SK-MEL-5 (cell line): Measurements from ENCODE around the gene FOXF1. TPM values are rescaled to one million over a fixed set of nuclear protein-coding genes. Genes with fewer than 3 reads are reported as not detected.

Source experiments
- DNase-seq: peaks from one replicate; pipeline ENCODE4 v3.0.0-alpha.2; 2016; ENCODE audit warnings: low read depth, low spot score
- in situ Hi-C: cut with HindIII; loops from 2 replicates; pipeline ENCODE4 v1.10.0; 2016; ENCODE audit warnings: low sequenced_read_pairs, high pct_unique_total_duplicates, low pct_unique_long_range_greater_than_20kb
- total RNA-seq: library from RNA; depleted of rRNA; stranded (reverse); fragments of >200 nt; shearing (Covaris generic); gene quantifications from 2 replicates; pipeline ENCODE4 v1.2.3, GENCODE V29; 2014

FOXF1 gene
- total RNA-seq, 1 experiment from 2014 or later: 0.03 TPM

- in situ Hi-C loops: no loop called here
- no peak for DNase-seq
Observed at GRCh38 chr16:86523166-86523740, 12.9 kb downstream of the FOXF1 start.

GRCh38 chr16:86524029-86524428 is 13.7 kb downstream of the FOXF1 start:
- no peak for DNase-seq
- in situ Hi-C loops: no loop called here

GRCh38 chr16:86525696-86526095 is 15.4 kb downstream of the FOXF1 start:
- in situ Hi-C loops: no loop called here
- no peak for DNase-seq

GRCh38 chr16:86527366-86527765 is 17.0 kb downstream of the FOXF1 start:
- in situ Hi-C loops: no loop called here

DNA sequence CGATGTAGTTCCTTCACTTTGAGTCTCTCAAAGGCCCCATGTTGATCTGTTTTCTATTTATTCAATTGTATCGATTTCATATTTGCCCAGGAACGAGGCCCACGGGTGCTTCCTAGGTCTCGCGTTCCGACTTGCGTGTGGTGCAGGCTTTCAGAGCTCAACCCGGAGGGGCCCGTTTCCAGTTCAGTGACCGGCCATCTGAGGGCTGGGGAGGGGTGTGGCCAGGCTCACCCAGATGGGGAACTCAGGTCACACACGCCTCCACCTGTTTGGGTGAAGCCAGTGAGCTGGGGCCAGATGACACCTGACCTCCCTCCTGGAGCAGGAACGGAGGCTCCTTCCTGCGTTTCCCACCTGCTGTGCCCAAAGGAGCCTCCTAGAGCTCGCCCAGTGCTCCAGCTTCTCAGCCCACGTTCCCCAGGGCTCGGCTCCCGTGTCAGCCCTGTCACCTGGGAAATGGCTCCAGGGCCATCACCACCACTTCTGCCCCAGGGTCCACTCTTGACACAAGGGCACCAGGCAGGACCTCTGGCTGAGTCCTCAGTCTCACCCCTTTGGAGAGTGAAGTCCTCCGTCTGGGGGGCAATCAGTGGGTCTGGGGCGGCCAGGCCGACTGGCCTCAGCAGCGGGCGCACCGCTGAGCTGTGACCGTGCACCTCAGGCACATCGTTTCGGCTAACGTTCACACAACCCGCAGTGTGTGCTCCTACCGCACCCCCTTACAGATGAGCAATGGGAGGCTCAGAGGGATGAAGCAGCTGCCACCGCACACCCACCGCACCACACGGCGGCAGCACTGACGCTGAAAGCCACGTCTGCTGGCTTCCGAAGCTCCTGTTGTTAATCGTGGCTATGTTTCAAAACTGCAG is 18.0 kb downstream of the FOXF1 start:
- no peak for DNase-seq
- in situ Hi-C loops: no loop called here

More at GRCh38 chr16:86527366-86527765, 17.0 kb downstream of the FOXF1 start:
- DNase-seq: no peak

GRCh38 chr16:86529160-86529559 is 18.8 kb downstream of the FOXF1 start:
- in situ Hi-C loops: no loop called here
- DNase-seq: no peak

- DNase-seq: no peak
- in situ Hi-C loops: no loop called here
Observed at GRCh38 chr16:86530251-86531190, 20.2 kb downstream of the FOXF1 start.

GRCh38 chr16:86531191-86531545 is 20.8 kb downstream of the FOXF1 start:
- no peak for DNase-seq
- in situ Hi-C loops: no loop called here

DNA sequence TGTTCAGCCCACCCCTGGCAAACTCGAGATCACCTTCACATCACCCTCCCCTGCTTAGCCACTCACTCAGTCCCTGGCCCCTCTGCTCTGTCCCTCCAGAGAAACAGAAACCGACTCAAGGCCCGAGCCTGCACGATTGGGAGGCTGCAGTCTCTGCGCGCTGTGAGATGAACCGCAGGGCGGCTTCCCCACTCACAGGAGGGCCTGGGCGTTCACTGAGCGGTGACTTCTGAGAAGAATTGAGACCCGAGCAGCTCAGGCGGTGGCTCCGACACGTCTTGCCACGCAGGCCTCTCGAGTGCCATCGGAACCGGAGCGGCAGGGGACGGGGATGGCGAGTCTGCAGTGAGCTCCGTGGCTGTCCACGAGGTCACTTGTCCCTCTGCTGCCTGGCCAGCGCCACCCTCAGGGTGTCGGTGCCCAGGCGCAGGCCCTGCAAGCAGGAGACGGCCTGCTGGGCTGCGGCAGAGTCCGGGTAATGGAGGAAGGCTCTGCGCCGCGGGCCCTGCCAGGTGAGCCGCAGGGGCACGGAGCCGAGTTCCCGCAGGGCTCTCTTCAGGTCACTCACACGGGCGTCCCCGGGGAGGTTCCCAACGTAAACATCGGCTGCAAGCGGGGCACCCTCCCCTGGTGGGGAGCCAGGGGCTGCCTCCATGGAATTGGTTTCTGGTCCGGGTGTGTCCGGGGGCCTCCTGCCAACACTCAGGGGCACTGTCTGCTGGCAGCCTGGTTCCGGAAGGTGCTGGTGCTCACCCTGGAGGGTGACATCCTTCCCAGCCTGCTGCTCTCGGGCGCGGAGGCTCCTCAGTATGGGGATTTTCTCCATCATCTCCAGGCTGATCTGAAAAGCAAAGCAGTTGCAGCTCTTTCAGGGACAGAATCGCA is 21.6 kb downstream of the FOXF1 start:
- DNase-seq: no peak
- in situ Hi-C loops: no loop called here

- in situ Hi-C loops: no loop called here
Observed at GRCh38 chr16:86532526-86532815, 22.1 kb downstream of the FOXF1 start.

DNA sequence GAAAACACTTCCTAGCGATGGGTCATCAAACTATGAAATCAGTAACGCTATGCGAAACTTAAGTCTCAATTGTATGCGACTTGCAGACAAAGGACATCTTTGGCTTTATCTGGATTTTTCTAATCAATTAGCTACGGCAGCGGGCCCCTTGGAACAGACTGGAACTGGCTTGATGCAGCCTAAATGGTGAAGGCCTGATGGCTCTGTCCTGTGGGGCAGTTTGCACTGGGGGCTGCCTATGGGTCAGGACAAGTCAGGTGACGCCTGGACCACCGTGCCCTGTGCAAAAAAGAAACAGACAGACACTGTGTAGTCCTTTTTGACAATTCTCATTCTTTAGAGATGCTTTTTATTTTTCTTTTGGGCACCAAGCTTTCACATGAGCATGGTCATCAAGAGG is 22.7 kb downstream of the FOXF1 start:
- in situ Hi-C loops: no loop called here
- no peak for DNase-seq

More at GRCh38 chr16:86532526-86532815, 22.1 kb downstream of the FOXF1 start:
- no peak for DNase-seq

GRCh38 chr16:86533767-86534351 is 23.5 kb downstream of the FOXF1 start:
- in situ Hi-C loops: no loop called here
- DNase-seq: no peak

DNA sequence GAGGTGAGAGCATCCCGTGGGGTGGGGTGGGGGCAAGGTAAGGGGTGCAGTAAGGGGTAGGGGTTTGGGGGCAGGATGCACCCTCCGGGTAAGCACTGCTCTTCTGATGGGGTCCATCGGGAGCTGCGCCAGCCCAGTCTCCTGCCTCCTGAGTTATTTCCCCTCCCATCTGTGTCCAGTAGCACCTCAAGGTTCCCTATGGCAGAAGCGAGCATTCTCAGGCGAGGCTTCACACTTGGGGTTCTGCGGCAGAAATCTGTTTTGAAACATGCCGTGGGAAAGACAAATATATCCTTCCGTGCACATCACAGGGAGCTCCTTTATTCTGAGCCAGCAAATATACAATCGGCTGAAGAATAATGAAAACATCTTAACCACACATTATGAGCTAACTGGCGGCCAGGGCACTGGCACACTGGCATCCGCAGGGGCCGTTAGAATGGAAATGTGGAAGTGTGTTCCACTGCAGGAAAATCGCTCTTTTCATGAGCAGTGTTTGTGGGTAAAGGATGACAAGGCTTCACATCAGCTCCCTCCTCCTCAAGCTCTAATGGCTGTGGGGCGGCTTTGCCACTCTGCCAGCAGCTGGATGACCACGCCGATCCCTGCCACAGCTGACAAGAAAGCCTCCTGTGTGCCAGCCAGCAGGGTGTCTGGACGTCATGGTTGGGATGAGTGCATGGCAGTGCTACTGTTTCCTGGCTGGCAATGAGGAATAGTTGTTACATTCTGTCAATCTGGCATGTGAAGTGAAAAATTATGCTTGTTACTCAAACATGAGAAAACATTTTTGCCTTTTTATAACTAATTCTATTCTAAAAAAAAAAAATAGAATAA is 24.7 kb downstream of the FOXF1 start:
- in situ Hi-C loops: no loop called here
- DNase-seq: peak; percentile 15

- in situ Hi-C loops: no loop called here
- DNase-seq: no peak
Observed at GRCh38 chr16:86536621-86537020, 26.3 kb downstream of the FOXF1 start.

- DNase-seq: peak; percentile 39
- in situ Hi-C loops: no loop called here
Observed at GRCh38 chr16:86537486-86537885, 27.2 kb downstream of the FOXF1 start.

- in situ Hi-C loops: no loop called here
- DNase-seq: no peak
Observed at GRCh38 chr16:86538196-86538780, 28.0 kb downstream of the FOXF1 start.
